ENCODE results near the gene SENP5. TPM values are rescaled to one million over a fixed set of nuclear protein-coding genes. Genes with fewer than 3 reads are reported as not detected.
A peak's percentile ranks its signal among the peaks of the same experiment; 100 is the strongest.
"Not testable (repeated sequence)": the region's sequence is repeated elsewhere in the genome, so short reads cannot be mapped to it uniquely, and the experiment has no call there.

Gene SENP5
- 20.6 and 43.0 TPM in 2 replicates for total RNA-seq (2014; rRNA removed; shearing (Covaris generic); ENCODE audit: low replicate concordance)

GRCh38 chr3:196867507-196868296 lies at the start of gene SENP5:
Gene SENP5 (plus strand): TSS chr3:196867920. CDS start chr3:196885182, 17,262 bp downstream.
- DNase-seq (ENCODE audit: low read depth), result peak; percentile 80
- in situ Hi-C loops (cut with HindIII; ENCODE audit: low pct_unique_long_range_greater_than_20kb, low sequenced_read_pairs), result no loop called here

DNA sequence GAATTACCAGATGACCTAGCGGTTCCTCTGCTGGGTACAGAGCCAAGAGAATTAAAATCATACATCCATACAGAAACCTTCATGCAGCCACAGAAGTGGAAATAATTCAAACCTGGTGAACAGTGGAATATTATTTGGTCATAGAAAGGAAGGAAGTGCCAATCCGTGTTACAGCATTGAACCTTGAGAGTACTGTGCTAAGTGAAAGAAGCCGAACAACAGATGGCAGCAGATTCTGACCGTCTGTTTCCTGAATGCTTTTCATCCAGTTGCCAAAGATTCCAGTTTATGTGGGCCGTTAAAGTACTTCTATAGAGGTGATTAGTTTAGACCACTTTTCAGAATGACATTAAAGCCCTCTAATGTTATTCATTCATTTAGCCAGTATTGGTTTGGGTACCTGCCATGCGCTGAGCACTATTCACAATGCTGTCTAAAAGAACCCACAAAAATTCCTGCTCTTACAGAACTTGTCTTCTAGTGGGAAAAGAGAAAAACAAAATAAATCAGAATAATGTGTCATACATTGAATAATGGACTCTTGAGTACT lies 45.8 kb upstream of the SENP5 start:
- DNase-seq (ENCODE audit: low read depth), result no peak
- in situ Hi-C loops (cut with HindIII; ENCODE audit: low pct_unique_long_range_greater_than_20kb, low sequenced_read_pairs), result no loop called here

DNA sequence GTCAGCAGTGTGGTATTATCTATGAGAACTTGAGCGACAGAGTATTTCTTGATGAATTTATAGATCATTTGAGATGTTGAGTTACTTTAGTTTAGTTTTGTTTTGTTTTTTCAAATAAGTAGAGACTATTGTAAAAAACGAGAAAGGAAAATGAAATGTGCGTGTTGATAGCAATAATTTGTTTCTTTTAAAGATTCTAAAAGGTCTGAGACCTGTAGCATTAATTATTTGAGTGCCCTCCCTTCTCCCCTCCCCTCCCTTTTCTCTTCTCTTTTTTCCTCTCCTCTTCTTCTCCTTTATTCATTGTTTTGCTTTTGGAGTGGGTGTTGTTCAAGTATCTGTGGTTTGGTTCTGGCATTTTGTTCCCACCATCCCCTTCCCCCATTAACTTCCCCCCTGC lies 38.1 kb upstream of the SENP5 start:
- in situ Hi-C loops (cut with HindIII; ENCODE audit: low pct_unique_long_range_greater_than_20kb, low sequenced_read_pairs), result not testable (repeated sequence)

GRCh38 chr3:196835086-196835485 lies 32.6 kb upstream of the SENP5 start:
- DNase-seq (ENCODE audit: low read depth), result peak; percentile 76

More for the DNA sequence above, 38.1 kb upstream of the SENP5 start:
- DNase-seq (ENCODE audit: low read depth), result not testable (repeated sequence)

DNA sequence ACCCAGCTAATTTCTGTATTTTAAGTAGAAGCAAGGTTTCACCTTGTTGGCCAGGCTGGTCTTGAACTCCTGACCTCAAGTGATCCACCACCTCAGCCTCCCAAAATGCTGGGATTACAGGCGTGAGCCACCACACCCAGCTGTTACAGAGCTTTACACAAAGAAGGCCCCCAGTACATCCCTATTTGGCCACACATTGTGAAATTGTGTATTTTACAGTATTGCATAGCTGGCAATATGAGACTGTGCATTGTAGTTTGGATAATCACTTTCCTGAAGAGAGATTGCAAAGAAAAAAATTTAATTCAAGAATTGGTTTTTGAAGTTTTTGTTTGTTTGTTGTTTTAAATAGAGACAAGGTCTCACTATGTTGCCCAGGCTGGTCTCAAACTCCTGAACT lies 31.1 kb upstream of the SENP5 start:
- in situ Hi-C loops (cut with HindIII; ENCODE audit: low pct_unique_long_range_greater_than_20kb, low sequenced_read_pairs); DNase-seq (ENCODE audit: low read depth): not testable (repeated sequence)

More at GRCh38 chr3:196835086-196835485, 32.6 kb upstream of the SENP5 start:
- in situ Hi-C loops (cut with HindIII; ENCODE audit: low pct_unique_long_range_greater_than_20kb, low sequenced_read_pairs), result no loop called here

DNA sequence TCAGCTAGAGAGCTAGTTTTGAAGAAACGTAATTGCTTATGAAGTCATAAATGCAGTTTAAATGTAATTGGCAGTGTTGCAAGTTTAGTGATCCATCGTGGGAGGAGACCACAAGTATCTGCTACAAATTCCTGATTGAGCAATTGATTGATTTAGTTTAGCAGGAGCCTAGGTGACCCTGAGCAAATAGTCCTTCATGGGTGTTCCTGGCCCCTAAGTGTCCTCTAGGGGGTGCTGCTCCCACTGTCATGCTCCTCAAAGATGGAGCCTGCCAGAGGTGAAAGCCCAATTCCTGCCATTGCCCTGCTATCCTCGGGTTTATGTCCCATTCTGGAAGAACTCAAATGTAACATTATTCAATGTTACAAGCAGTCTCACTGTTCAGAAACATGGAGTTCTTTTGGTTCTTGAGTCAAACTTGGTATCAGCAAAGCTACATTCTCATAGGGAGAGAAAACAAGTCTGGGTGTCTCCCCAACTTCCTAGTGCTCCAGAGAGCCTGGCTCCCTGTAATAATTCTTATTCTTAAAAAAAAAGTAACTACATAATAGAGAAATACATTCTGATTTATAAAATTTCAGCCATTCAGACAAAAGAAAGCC lies 29.8 kb upstream of the SENP5 start:
- no peak for DNase-seq (ENCODE audit: low read depth)
- in situ Hi-C loops (cut with HindIII; ENCODE audit: low pct_unique_long_range_greater_than_20kb, low sequenced_read_pairs), result no loop called here

DNA sequence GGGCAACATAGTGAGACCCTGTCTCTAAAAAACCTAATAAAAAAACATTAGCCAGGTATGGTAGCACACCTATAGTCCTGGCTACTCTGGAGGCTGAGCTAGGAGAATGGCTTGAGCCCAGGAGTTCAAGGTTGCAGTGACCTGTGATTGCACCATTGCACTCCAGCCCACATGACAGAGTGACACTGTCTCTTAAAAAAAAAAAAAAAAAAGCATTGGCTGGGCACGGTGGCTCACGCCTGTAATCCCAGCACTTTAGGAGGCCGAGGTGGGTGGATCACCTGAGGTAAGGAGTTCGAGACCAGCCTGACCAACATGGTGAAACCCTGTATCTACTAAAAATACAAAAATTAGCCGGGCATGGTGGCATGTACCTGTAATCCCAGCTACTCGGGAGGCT lies 28.4 kb upstream of the SENP5 start:
- DNase-seq (ENCODE audit: low read depth); in situ Hi-C loops (cut with HindIII; ENCODE audit: low pct_unique_long_range_greater_than_20kb, low sequenced_read_pairs): not testable (repeated sequence)

DNA sequence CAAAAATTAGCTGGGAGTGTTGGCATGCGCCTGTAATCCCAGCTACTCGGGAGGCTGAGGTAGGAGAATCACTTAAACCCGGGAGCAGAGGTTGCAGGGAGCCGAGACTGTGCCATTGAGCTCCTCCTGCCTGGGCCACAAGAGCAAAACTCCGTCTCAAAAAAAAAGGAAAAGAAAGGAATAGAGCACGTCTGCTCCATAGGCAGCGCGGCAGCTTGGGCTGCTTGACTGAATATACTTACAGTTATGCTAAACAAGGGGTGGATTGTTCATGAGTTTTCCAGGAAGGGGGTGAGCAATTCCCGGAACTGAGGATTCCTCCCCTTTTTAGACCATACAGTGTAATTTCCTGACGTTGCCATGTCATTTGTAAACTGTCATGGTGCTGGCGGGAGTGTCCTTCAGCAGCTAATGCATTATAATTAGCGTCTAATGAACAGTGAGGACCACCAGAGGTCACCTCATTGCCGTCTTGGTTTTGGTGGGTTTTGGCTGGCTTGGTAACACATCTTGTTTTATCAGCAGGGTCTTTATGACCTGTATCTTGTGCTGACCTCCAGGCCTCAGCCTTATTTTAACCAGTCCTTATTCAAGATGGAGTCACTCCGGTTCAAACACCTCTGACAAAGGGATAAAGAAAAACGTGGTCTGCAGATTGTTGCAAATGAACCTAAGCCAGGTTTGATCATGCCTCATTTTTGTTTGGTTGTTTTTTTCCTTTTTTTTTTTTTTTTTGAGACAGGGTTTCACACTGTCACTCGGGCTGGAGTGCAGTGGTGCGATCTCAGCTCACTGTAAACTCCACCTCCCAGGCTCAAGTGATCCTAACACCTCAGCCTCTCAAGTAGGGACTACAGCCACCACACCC lies 24.9 kb upstream of the SENP5 start:
- no peak for DNase-seq (ENCODE audit: low read depth)
- in situ Hi-C loops (cut with HindIII; ENCODE audit: low pct_unique_long_range_greater_than_20kb, low sequenced_read_pairs), result no loop called here

- in situ Hi-C loops (cut with HindIII; ENCODE audit: low pct_unique_long_range_greater_than_20kb, low sequenced_read_pairs), result no loop called here
- no peak for DNase-seq (ENCODE audit: low read depth)
These were observed 24.1 kb upstream of the SENP5 start for GRCh38 chr3:196843435-196844110.

GRCh38 chr3:196844235-196845219 lies 23.2 kb upstream of the SENP5 start:
- DNase-seq (ENCODE audit: low read depth); in situ Hi-C loops (cut with HindIII; ENCODE audit: low pct_unique_long_range_greater_than_20kb, low sequenced_read_pairs): not testable (repeated sequence)

DNA sequence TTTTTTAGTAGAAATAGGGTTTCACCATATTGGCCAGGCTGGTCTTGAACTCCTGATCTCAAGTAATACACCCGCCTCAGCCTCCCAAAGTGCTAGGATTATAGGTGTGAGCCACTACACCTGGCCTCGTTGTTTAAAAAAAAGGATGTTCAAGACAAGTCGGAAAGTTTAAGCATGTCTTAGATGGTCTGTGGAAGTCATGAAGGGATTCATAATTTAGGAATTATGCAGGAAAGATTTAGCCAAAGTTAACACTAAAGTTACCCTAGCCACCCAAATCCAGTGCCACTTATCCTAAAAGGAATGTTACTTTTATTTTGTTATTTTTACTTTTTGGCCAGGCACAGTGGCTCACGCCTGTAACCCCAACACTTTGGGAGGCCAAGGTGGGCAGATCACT lies 19.3 kb upstream of the SENP5 start:
- DNase-seq (ENCODE audit: low read depth); in situ Hi-C loops (cut with HindIII; ENCODE audit: low pct_unique_long_range_greater_than_20kb, low sequenced_read_pairs): not testable (repeated sequence)

DNA sequence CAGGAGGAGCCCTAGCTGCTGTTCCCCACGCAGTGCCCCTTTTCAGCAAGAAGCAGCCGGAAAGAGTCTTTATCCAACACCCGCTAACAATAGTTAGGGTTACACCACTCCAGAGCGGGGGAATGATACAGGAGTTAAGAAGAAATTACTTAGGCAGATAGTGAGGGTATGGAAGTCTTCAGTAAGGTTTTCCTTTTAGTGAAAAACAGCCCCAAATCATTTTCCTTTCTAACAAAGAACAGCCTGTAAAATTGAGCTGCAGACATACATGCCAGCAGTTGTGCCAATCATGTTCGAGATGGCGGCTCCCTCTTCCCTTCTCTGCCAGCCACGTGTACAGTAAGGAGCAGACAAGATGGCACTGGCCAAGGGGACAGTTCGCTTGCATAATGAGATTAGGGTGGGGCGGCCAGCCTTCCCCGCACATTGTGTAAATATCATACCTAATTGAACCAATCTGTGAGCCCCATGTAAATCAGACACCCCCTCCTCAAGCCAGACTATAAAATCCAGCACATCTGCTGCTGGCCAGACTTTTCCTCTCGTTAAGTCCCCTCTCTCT lies 18.5 kb upstream of the SENP5 start:
- in situ Hi-C loops (cut with HindIII; ENCODE audit: low pct_unique_long_range_greater_than_20kb, low sequenced_read_pairs), result no loop called here

DNA sequence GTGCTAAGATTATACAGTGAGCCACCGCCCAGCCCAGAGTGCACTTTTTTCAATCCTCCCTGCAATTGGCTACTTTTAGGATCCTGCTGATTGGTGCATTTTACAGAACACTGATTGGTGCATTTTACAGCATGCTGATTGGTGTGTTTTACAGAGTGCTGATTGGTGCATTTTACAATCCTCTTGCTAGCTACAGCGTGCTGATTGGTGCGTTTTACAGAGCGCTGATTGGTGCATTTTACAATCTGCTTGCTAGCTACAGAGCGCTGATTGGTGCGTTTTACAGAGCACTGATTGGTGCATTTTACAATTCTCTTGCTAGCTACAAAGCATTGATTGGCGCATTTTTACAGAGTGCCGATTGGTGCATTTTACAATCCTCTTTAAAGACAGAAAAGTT lies 4.7 kb upstream of the SENP5 start:
- DNase-seq (ENCODE audit: low read depth); in situ Hi-C loops (cut with HindIII; ENCODE audit: low pct_unique_long_range_greater_than_20kb, low sequenced_read_pairs): not testable (repeated sequence)

More for the DNA sequence above, 18.5 kb upstream of the SENP5 start:
- DNase-seq (ENCODE audit: low read depth), result no peak

- in situ Hi-C loops (cut with HindIII; ENCODE audit: low pct_unique_long_range_greater_than_20kb, low sequenced_read_pairs), result no loop called here
- DNase-seq (ENCODE audit: low read depth), result no peak
These were observed 589 bp upstream of the SENP5 start for GRCh38 chr3:196867155-196867506.

DNA sequence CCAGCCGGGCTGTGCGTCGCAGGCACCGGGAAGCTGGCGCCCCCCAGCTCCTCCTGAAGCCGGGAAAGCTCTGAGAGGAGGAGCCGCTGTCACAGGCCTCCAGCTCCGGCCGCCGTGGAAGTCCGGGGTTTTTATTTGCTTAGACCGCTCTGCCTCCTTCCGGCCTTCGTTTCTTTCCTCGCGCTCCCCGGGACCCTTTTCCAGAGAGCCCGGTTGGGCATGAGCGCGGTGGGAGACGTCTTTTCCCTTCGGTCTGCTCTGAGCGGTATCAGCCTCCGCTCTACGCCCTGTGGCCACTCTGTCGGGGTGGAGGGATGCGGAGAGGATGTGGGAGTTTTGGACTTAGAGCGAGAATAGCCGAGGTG lies 559 bp downstream of the SENP5 start:
- in situ Hi-C loops (cut with HindIII; ENCODE audit: low pct_unique_long_range_greater_than_20kb, low sequenced_read_pairs), result no loop called here
- DNase-seq (ENCODE audit: low read depth), result no peak

- in situ Hi-C loops (cut with HindIII; ENCODE audit: low pct_unique_long_range_greater_than_20kb, low sequenced_read_pairs), result no loop called here
- DNase-seq (ENCODE audit: low read depth), result no peak
These were observed 4.6 kb downstream of the SENP5 start for GRCh38 chr3:196872316-196872715.

Data from Caki2 (cell line).